Central memory CD8-positive, alpha-beta T cell (primary cell): ENCODE results near the gene S1PR2.
A peak's percentile ranks its signal among the peaks of the same experiment; 100 is the strongest.

Experiments used
- ATAC-seq: fragments of 150-1000 bp; cut with Tn5 transposase; replicated peaks from 2 replicates; pipeline ENCODE4 v1.10.0; 2022; ENCODE audit warnings: mild to moderate bottlenecking, moderate FRiP score, moderate number of reproducible peaks; ENCODE audit not compliant: poor library complexity, severe bottlenecking; ENCODE audit errors: extremely low read depth
- DNase-seq, 2 donors: peaks; one replicate each; pipeline ENCODE4 v3.0.0; 2021; ENCODE audit warnings: low spot score in 2 of 2
- H3K27ac Mint-ChIP-seq: one replicate; pipeline ENCODE4 v1.8.0; 2022; ENCODE audit warnings: low read depth, mild to moderate bottlenecking, moderate library complexity, mixed read lengths
- H3K27me3 Mint-ChIP-seq: one replicate; pipeline ENCODE4 v1.8.0; 2022; ENCODE audit warnings: mixed read lengths
- H3K36me3 Mint-ChIP-seq: one replicate; pipeline ENCODE4 v1.8.0; 2022; ENCODE audit warnings: mild to moderate bottlenecking, moderate library complexity, mixed read lengths; ENCODE audit not compliant: insufficient read depth
- H3K4me1 Mint-ChIP-seq: one replicate; pipeline ENCODE4 v1.8.0; 2022; ENCODE audit warnings: mixed read lengths
- H3K4me3 Mint-ChIP-seq: one replicate; pipeline ENCODE4 v1.8.0; 2022; ENCODE audit warnings: mild to moderate bottlenecking, moderate library complexity, mixed read lengths
- H3K9me3 Mint-ChIP-seq: one replicate; pipeline ENCODE4 v1.8.0; 2022; ENCODE audit warnings: mixed read lengths

S1PR2 gene

GRCh38 chr19:10262771-10263170 is 31.6 kb upstream of the S1PR2 start:
- Mint-ChIP-seq H3K4me3 (no peak overlapping the region), H3K27ac (no peak overlapping the region), H3K36me3 (peaks cover 4% of the 10 kb centered on the region), H3K9me3 (no peaks in the 10 kb centered on the region), H3K27me3 (no peaks in the 10 kb centered on the region), H3K4me1 (no peaks in the 10 kb centered on the region)
- DNase-seq (no peak), ATAC-seq (no peak)

- peaks cover 7% of the 10 kb centered on the region for H3K4me1 Mint-ChIP-seq
- H3K27ac Mint-ChIP-seq: no peak overlapping the region
- ATAC-seq (peak; percentile 7), DNase-seq (no peak)
- H3K9me3 Mint-ChIP-seq: no peaks in the 10 kb centered on the region
- H3K36me3 Mint-ChIP-seq: peaks cover 12% of the 10 kb centered on the region
- H3K27me3 Mint-ChIP-seq: no peaks in the 10 kb centered on the region
- H3K4me3 Mint-ChIP-seq: no peak overlapping the region
These were observed 29.0 kb upstream of the S1PR2 start for GRCh38 chr19:10260141-10260584.

- no peak overlapping the region for H3K4me3 Mint-ChIP-seq
- peak; percentile 76 to 77 for DNase-seq
These were observed 28.2 kb upstream of the S1PR2 start for GRCh38 chr19:10259162-10259905.

GRCh38 chr19:10258080-10258710 is 27.1 kb upstream of the S1PR2 start:
- no peaks in the 10 kb centered on the region for H3K27me3 Mint-ChIP-seq
- no peak overlapping the region for H3K4me3 Mint-ChIP-seq
- H3K27ac Mint-ChIP-seq: no peak overlapping the region

More at GRCh38 chr19:10259162-10259905, 28.2 kb upstream of the S1PR2 start:
- Mint-ChIP-seq H3K27me3 (no peaks in the 10 kb centered on the region), H3K4me1 (peaks cover 7% of the 10 kb centered on the region), H3K9me3 (no peaks in the 10 kb centered on the region), H3K36me3 (peaks cover 12% of the 10 kb centered on the region), H3K27ac (no peak overlapping the region)
- peak; percentile 79 for ATAC-seq

GRCh38 chr19:10256970-10257615 is 26.0 kb upstream of the S1PR2 start:
- no peak overlapping the region for H3K27ac Mint-ChIP-seq

More at GRCh38 chr19:10258080-10258710, 27.1 kb upstream of the S1PR2 start:
- Mint-ChIP-seq H3K36me3 (peaks cover 18% of the 10 kb centered on the region), H3K9me3 (no peaks in the 10 kb centered on the region), H3K4me1 (peaks cover 7% of the 10 kb centered on the region)
- no peak for DNase-seq
- ATAC-seq: no peak

GRCh38 chr19:10256551-10256950 is 25.4 kb upstream of the S1PR2 start:
- no peak overlapping the region for H3K4me3 Mint-ChIP-seq
- H3K27me3 Mint-ChIP-seq: no peaks in the 10 kb centered on the region
- no peak for ATAC-seq
- H3K4me1 Mint-ChIP-seq: peaks cover 12% of the 10 kb centered on the region
- peaks cover 32% of the 10 kb centered on the region for H3K36me3 Mint-ChIP-seq
- no peak overlapping the region for H3K27ac Mint-ChIP-seq
- no peaks in the 10 kb centered on the region for H3K9me3 Mint-ChIP-seq
- DNase-seq: no peak

More at GRCh38 chr19:10256970-10257615, 26.0 kb upstream of the S1PR2 start:
- DNase-seq: no peak
- Mint-ChIP-seq H3K4me1 (peaks cover 7% of the 10 kb centered on the region), H3K9me3 (no peaks in the 10 kb centered on the region), H3K36me3 (peaks cover 26% of the 10 kb centered on the region), H3K27me3 (no peaks in the 10 kb centered on the region), H3K4me3 (no peak overlapping the region)
- ATAC-seq: no peak

GRCh38 chr19:10255358-10255757 is 24.2 kb upstream of the S1PR2 start:
- H3K36me3 Mint-ChIP-seq: peaks cover 33% of the 10 kb centered on the region
- no peaks in the 10 kb centered on the region for H3K27me3 Mint-ChIP-seq
- H3K4me3 Mint-ChIP-seq: no peak overlapping the region
- no peak for ATAC-seq
- H3K4me1 Mint-ChIP-seq: peaks cover 13% of the 10 kb centered on the region
- no peaks in the 10 kb centered on the region for H3K9me3 Mint-ChIP-seq
- H3K27ac Mint-ChIP-seq: no peak overlapping the region
- DNase-seq: no peak

GRCh38 chr19:10254244-10254643 is 23.1 kb upstream of the S1PR2 start:
- no peaks in the 10 kb centered on the region for H3K27me3 Mint-ChIP-seq
- H3K4me1 Mint-ChIP-seq: peaks cover 13% of the 10 kb centered on the region
- no peaks in the 10 kb centered on the region for H3K9me3 Mint-ChIP-seq
- ATAC-seq (no peak), DNase-seq (no peak)
- no peak overlapping the region for H3K4me3 Mint-ChIP-seq
- H3K36me3 Mint-ChIP-seq: peaks cover 35% of the 10 kb centered on the region
- H3K27ac Mint-ChIP-seq: no peak overlapping the region

- Mint-ChIP-seq H3K4me3 (peak overlapping the region; percentile 97), H3K4me1 (peaks cover 13% of the 10 kb centered on the region), H3K9me3 (no peaks in the 10 kb centered on the region), H3K36me3 (peaks cover 30% of the 10 kb centered on the region), H3K27me3 (no peaks in the 10 kb centered on the region), H3K27ac (peak overlapping the region; percentile 97)
- ATAC-seq (no peak), DNase-seq (no peak)
These were observed 21.6 kb upstream of the S1PR2 start for GRCh38 chr19:10252707-10253106.

GRCh38 chr19:10251792-10252694 is 20.9 kb upstream of the S1PR2 start, which contains the start of gene MRPL4:
MRPL4 (plus strand) TSS chr19:10252214; CDS start chr19:10252254, 40 bp downstream.
- H3K27me3 Mint-ChIP-seq: no peaks in the 10 kb centered on the region
- peak within 1 kb of the TSS; percentile 97 for H3K4me3 Mint-ChIP-seq
- peak within 1 kb of the TSS; percentile 97 for H3K27ac Mint-ChIP-seq
- H3K36me3 Mint-ChIP-seq: peaks cover 26% of the 10 kb centered on the region
- peak; percentile 89 to 96 for DNase-seq
- peaks cover 7% of the 10 kb centered on the region for H3K4me1 Mint-ChIP-seq
- ATAC-seq: peak; percentile 98
- no peaks in the 10 kb centered on the region for H3K9me3 Mint-ChIP-seq

- no peaks in the 10 kb centered on the region for H3K4me1 Mint-ChIP-seq
- H3K4me3 Mint-ChIP-seq: no peak overlapping the region
- H3K27ac Mint-ChIP-seq: no peak overlapping the region
- H3K27me3 Mint-ChIP-seq: no peaks in the 10 kb centered on the region
- DNase-seq (no peak), ATAC-seq (no peak)
- H3K9me3 Mint-ChIP-seq: no peaks in the 10 kb centered on the region
- peaks cover 2% of the 10 kb centered on the region for H3K36me3 Mint-ChIP-seq
These were observed 15.4 kb upstream of the S1PR2 start for GRCh38 chr19:10246511-10246910.
